GM18519 (cell line): ENCODE data around the gene NUTM2D.
"Not testable (repeated sequence)": the region's sequence is repeated elsewhere in the genome, so short reads cannot be mapped to it uniquely, and the experiment has no call there.

Experiments
- ATAC-seq: cut with Tn5 transposase; IDR thresholded peaks from one replicate; pipeline ENCODE4 v1.9.1; 2021; ENCODE audit warnings: mild to moderate bottlenecking, moderate library complexity; ENCODE audit not compliant: unreplicated experiment, low FRiP score

The NUTM2D gene, protein sequence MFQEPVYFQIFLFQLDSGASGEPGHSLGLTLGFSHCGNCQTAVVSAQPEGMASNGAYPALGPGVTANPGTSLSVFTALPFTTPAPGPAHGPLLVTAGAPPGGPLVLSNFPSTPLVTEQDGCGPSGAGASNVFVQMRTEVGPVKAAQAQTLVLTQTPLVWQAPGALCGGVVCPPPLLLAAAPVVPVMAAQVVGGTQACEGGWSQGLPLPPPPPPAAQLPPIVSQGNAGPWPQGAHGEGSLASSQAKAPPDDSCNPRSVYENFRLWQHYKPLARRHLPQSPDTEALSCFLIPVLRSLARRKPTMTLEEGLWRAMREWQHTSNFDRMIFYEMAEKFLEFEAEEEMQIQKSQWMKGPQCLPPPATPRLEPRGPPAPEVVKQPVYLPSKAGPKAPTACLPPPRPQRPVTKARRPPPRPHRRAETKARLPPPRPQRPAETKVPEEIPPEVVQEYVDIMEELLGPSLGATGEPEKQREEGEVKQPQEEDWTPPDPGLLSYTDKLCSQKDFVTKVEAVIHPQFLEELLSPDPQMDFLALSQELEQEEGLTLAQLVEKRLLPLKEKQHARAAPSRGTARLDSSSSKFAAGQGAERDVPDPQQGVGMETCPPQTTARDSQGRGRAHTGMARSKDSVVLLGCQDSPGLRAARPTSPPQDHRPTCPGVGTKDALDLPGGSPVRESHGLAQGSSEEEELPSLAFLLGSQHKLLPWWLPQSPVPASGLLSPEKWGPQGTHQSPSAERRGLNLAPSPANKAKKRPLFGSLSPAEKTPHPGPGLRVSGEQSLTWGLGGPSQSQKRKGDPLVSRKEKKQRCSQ

DNA sequence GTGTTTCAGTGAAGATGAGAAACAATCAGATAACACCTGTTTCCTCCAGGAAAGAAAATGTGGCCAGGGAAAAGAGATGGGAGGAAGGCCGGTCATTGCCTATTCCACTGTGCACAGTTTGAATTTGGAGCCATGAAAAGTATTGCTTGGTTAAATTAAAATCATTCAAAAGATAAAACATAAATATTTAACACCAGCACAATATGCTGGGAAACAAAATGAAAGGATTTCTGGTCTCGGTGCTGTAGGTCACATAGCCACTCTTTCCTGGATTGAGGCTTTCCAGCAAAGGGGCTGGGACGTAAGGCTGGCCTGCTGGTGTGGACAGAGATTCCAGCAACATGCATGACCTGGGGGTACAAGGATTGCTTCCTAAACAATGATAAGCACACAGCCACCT is at the start of gene NUTM2D:
Gene NUTM2D (plus strand): TSS at position 301 of the 400 bp plus-strand sequence. CDS start 522 bp downstream, outside the sequence.
- ATAC-seq = not testable (repeated sequence)

DNA sequence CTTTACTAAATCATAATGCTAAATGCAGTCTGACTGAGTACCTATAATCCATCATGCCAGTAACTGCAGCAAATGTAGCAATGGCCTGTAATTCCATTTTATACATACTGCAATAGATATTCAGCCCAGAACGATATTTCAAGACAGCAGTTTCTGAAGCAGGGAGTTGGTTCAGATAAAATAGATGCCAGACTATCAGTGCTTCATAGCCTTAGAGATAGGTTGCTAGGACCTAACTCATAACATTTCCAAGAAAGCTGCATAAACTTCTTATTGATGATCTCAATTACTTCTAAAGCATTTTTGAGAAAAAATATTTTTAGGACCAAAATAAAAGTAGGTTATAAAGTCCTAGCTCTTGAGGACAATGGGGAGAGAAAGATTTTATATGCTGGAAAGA is 48.8 kb upstream of the NUTM2D start:
- not testable (repeated sequence) for ATAC-seq

DNA sequence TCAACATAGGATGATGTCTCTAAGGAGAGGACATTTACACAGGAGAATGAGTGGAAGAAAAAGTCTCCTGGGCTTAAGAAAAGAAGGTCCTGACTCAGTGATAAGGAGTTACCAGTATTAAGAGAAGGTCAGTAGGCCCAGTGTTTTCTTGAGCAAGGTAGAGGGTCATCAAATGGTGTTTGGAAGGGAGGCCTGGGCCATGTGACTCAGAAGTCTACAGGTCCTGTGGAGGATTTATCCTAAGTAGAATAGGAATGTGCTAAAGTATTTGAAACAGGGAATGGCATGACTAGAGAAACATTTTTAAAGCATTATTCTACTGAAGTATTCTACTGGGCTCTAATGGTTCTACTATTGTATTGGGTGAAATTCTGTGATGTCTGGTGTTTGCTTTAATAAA is 47.9 kb upstream of the NUTM2D start:
- not testable (repeated sequence) for ATAC-seq

DNA sequence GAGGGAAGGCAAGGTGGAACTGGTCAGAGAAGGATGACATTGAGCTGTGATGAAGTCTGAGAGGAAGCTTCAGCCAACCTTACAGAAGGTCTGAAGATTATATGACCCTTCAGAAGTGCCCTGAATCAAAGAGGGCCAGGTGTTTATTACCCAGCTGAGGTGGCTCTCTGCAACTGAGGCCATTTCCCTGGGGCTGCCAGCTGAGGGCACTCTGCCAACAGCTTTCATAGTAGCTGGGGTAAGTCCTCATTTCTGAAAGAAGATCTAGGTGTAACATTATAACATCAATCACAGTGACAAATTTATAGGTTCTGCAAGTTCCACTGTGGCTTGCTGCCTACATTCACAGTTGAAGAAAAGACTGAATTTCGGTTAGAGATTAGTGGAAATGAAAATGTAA is 46.0 kb upstream of the NUTM2D start:
- ATAC-seq = not testable (repeated sequence)

DNA sequence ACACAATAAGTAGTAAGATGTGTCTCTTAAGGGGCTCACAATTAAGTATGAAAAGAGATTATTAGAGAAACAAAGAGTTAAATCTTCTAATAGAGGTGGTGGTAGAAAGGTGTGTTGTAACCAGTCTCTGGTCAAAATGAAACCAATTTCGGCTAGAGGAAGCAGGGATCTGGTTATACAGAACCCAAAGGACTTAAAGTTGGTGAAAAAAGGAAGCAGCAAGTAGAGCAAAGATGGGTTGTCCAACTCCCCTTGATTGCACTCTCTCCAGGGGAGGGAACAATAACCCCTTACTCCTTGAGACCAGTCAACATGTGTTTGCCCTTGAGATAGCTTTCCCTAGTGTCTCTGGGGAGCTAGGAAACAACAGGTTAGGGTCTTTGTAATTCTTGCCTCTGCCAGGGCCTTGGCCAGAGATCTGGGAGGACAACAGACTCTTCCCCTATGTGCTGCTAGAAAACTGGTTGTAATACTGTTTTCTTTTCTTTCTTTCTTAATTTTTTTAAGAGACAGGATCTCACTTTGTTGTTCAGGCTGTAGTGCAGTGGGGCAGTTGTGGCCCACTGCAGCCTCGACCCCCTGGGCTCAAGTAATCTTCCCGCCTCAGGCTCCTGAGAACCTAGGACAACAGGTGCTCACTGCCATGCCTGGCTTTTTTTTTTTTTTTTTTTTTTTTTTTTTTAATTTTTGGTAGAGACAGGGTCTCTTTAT is 43.7 kb upstream of the NUTM2D start:
- ATAC-seq = not testable (repeated sequence)

DNA sequence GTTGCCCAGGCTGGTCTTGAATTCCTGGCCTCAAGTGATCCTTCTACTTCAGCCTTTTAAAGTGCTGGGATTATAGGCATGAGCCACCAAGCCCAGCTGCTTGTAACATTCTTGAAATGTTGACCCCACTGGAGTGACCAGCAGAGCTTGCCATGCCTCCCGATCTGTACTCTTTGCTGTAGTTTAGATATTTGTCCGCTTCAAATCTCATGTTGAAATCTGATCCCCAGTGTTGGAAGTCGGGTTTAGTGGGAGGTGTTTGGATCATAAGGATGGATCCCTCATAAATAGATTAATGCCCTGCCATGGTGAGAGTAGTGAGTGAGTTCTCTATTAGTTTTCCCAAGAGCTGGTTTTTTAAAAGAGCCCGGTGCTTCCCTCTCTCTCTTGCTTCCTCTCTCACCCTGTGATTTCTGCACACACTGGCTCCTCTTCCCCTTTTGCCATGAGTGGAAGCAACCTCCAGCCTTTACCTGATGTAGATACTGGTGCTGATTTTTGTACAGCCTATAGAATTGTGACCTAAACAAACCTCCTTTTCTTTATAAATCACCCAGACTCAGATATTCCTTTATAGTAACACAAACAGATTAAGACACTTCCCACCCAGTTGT is 43.1 kb upstream of the NUTM2D start:
- not testable (repeated sequence) for ATAC-seq

DNA sequence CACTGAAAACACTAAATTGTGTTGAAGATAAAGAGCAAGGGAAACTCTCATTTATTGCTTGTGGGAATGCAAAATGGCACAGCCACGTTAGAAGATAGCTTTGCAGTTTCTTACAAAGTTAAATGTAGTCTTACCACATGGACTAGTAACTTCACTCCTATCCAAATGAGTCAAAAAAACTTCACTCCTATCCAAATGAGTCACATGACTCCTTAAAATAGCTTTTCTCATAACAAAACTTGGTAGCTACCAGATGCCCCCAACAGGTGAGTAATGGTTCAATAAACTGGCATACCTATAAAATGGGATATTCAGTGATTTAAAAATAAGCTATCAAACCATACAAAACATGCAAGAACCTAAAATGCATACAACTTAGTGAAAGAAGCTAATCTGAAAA is 36.0 kb upstream of the NUTM2D start:
- not testable (repeated sequence) for ATAC-seq

DNA sequence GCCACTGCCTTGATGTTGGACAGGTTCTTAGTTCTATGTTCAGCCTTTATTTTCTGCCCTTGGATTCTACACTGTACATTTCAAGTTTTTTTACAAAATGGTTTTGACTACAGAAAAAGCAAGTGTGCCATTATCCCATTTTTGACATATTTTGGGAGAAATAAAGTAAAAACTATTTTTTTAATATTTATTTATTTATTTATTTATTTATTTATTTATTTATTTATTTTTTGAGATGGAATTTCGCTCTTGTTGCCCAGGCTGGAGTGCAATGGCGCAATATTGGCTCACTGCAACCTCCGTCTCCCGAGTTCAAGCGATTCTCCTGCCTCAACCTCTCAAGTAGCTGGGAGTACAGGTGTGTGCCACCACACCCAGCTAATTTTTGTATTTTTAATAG is 33.0 kb upstream of the NUTM2D start:
- not testable (repeated sequence) for ATAC-seq

DNA sequence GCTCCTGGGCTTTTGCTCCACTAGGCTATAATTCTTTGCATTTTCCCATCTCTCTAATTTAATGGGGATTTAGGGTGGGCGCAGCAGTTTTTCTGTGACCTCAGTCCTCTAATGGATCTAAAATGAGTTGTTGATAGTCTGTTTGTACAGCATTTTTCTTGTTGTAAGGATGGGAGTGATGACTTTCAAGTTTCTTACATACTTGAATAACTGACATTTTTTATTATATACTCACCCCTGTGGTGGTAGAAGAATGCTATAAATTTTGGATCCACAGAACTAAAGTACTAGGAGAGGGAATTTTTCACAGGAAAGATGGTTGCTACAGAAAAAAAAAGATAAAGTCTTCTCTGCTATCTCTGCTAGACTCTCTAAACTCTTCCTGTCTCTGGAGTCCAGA is 29.6 kb upstream of the NUTM2D start:
- not testable (repeated sequence) for ATAC-seq

DNA sequence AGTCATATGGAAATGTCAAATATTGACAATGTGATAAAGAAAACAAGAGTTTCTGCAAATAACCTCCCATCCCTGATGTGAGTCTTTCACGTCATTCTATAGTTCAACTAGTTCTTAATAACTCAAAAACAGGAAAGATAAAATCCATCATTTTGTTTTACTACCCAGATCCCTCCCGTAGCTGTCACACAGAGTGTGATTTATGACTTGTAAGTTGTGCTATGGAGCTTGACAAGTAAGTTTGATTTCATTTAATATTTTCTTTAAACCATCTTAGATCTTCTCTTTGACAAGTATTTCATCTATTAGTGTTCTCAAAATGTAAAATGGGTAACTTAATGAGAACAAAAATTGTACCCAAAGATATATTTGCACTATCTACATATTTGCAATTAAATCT is 28.4 kb upstream of the NUTM2D start:
- ATAC-seq = not testable (repeated sequence)

DNA sequence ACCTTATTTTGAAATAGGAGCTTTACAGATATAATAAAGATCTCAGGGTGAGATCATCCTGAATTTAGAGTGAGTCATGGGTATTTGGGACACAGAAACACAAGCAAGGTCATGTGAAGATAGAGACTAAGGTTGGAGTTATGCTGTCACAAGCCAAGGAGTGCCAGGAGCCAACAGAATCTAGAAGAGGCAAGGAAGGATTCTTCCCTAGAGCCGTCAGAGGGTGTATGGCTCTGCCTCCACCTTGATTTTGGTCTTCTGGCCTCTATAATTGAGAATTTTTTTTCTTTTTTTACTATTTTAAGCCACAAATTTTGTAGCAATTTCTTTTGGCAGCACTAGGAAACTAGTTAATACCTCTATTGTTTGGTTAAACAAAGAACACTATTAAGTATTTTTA is 24.9 kb upstream of the NUTM2D start:
- ATAC-seq = not testable (repeated sequence)

DNA sequence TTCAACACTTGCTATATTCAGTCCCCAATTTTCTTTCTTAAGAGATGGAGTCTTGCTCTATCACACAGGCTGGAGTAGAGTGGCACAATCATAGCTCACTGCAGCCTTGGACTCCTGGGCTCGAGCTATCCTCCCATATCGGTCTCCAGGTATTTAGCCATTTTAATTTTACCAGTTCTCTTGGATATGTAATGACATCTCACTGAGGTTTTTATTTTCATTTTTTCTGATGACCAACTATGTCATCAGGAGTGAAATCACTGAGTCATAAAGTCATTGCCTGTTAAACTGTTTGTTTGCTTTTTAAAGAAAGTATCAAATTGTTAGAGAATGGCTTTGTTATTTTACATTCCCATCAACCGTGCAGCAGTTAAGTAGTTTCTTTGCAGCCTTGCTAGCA is 17.1 kb upstream of the NUTM2D start:
- not testable (repeated sequence) for ATAC-seq

DNA sequence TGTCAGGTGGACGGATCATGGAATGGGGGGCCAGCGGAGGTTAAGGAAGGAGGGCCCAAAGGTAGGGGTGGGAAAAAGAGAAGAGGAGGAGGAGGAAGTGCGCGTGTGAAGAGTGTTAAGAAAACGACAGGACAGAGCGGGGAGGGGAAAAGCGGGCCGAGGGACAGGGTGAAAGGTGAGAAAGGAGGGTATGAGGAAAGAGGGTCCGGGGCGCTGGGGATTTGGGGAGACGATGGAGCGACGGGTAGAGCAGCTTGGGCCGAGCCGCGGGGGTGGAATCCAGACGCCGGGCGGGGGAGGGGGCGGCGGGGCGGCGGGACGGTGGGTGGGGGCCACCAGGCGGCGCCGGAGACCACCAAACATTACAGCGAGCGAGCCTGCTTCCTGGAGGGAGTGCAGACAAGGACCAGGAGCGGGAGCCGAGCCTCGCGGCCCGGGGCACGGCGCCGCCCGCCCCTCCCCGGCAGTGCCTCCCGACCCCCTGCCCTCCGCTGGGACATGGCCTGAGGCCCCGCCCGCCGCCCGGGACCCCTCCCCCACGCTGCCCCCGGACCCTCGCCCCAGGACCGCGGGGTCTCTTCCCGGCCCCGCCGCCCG is 15.9 kb upstream of the NUTM2D start:
- ATAC-seq = peak; percentile 7

DNA sequence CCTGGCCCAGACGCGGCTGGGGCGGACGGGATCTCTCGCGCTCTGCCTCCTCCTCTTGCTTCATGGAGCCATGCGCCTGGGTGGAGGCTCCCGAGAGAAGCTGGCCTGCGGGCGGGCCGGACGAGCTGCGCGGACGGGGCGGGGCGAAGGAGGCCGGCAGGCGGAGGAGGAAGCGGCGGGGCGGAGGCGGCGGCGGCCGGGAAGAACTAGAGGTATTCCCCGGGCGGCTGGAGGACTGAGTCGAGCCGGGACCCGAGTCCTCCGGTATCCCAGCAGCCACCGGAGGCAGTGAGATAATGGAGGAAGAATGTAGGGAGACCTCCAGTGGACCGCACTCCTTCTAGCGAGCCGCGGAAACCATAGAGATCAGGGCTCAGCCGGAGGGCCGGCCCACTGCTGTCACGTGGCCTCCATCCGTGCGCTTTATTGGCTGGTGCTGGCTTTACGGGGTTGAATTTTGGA is 15.3 kb upstream of the NUTM2D start:
- ATAC-seq = peak; percentile 76

DNA sequence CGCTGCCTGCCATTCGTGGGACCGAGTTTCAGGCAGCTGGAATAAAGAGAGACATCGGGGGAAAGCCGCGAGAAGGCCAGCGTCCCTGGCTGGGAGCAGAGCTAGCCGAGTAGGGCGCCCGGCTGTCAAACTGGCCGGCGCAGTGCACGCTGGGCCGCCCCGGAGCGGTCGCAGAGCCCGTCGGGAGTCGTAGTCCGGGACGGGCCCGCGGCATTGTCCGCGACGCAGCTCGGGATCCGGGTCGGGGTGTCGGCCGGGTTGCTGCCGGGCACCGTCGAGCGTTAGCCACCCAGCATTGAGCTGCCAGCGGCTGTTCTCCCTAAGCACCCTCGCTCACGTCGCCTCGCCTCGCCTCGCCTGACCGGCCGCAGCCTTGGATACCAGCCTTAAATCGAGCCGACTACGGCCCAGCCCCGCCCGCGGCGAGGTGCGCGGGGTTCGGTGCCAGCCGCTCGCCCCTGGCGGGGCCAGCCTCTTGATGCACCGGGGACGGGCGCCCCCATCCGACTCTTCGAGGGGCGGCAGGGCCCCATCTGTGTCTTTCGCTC is 14.8 kb upstream of the NUTM2D start:
- ATAC-seq = peak; percentile 48

DNA sequence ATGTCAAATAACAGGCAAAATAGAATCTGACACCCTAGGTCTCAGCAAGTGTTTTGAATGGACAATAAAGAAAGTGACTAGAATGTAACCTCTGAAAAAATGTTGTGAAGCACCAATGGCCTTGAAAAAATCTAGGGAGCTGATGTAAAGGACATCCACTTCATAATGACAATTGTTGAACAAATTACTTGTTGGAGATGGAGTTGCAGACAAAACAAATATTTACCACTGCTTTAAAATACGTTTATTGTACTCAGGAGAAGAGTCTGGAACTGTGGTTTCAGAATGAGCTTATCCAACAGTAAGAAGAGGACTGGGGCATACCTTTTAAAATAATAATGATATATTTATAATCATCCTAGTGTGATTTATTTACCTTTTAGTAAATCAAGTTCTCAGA is 11.8 kb upstream of the NUTM2D start:
- ATAC-seq = not testable (repeated sequence)

DNA sequence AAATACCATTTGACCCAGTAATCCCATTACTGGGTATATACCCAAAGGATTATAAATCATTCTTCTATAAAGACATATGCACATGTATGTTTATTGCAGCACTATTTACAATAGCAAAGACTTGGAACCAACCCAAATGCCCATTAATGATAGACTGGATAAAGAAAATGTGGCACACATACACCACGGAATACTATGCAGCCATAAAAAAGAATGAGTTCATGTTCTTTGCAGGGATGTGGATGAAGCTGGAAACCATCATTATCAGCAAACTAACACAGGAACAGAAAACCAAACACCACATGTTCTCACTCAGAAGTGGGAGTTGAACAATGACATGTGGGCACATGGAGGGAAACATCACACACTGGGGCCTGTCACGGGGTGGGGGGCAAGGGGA is 7.4 kb upstream of the NUTM2D start:
- not testable (repeated sequence) for ATAC-seq

DNA sequence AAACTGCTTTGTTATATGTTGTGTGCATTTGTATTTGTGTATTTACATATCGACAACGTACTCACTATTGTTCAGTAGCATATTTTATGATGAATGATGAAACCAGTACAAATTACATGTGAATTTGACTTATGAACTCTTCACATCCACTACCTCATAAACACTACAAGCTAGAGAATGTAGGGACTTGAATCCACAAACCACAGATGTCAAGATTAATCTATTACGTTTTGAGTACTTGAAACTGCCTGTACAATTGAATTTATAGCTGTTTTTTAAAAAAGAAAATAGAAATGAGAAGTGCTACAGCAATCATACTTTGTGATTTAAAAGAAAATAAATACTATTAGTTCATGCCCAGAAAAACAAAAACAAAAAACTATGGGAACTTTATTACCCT is 4.7 kb upstream of the NUTM2D start:
- not testable (repeated sequence) for ATAC-seq

DNA sequence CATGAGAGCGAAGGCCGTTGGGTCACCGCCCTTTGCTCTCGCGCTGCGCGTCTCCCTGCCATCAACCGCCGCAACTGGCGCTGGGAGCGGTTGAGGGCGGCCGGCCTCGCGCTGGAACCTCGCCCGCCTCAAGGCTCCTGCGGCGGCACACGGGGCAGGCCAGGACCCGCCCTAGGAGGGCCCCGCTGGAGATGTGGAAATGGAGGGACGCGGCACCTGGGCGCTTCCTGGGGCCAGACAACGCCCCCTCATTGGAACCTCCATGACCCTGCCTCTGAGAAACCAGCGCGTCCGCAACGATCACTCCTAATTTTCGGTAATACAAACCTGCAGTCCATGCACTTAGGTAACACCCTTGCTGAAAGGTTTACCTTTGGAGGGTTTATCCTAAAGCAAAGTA is 2.4 kb upstream of the NUTM2D start:
- not testable (repeated sequence) for ATAC-seq

DNA sequence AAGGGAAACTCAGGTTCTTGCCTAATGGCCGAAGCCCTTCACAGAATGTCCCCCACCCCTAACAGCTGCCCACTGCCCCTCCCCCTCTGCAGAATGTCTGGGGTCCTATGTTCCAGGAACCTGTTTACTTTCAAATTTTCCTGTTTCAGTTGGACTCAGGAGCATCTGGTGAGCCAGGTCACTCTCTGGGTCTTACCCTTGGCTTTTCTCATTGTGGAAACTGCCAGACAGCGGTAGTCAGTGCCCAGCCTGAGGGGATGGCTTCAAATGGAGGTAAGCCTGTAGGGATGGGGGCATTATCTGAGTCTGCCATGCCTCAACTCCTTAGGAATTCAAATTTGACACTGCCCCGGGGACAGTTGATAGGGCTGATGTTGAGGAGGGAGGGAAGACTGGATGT is 615 bp downstream of the NUTM2D start:
- not testable (repeated sequence) for ATAC-seq
